K562 (cell line): ENCODE measurements around the gene GTF2H4. TPM values are rescaled to one million over a fixed set of nuclear protein-coding genes. Genes with fewer than 3 reads are reported as not detected.

ENCODE experiments used
- BDP1 ChIP-seq: IDR thresholded peaks from 3 replicates; pipeline ENCODE4 v1.6.1; 2011; ENCODE audit not compliant: insufficient read length, insufficient read depth
- BHLHE40 ChIP-seq: IDR thresholded peaks from 2 replicates; pipeline ENCODE4 v1.6.1; 2011; ENCODE audit warnings: low read length, improper control_type of control experiment
- FOSL1 ChIP-seq: fragments of 200-800 bp; sonication (Bioruptor generic); conservative IDR thresholded peaks from 2 replicates; pipeline ENCODE4 v1.6.1; 2016; ENCODE audit warnings: missing genetic modification characterization, missing compliant biosample characterization
- GTF2A2 ChIP-seq: IDR thresholded peaks from 2 replicates; pipeline ENCODE4 v1.6.1; 2016; ENCODE audit warnings: mild to moderate bottlenecking, missing genetic modification characterization, missing compliant biosample characterization
- HDGF ChIP-seq: fragments of 450-650 bp; IDR thresholded peaks from 2 replicates; pipeline ENCODE4 v1.6.1; 2016
- KLF1 ChIP-seq: fragments of 450-650 bp; IDR thresholded peaks from 2 replicates; pipeline ENCODE4 v1.6.1; 2016; ENCODE audit warnings: missing genetic modification characterization, missing compliant biosample characterization
- MEF2A ChIP-seq: IDR thresholded peaks from 2 replicates; pipeline ENCODE4 v1.6.1; 2011; ENCODE audit warnings: low read depth, mild to moderate bottlenecking, low read length, moderate library complexity; ENCODE audit not compliant: control insufficient read depth
- NFXL1 ChIP-seq: fragments of 450-650 bp; formaldehyde crosslinking; IDR thresholded peaks from 2 replicates; pipeline ENCODE4 v1.4.0; 2021; ENCODE audit warnings: mild to moderate bottlenecking
- NONO ChIP-seq, 2 experiments: fragments of 200-400 bp in 1 of 2; fragments of 450-650 bp in 1 of 2; formaldehyde crosslinking in 1 of 2; IDR thresholded peaks; 2 replicates each; pipeline ENCODE4 v1.6.1; 2017; ENCODE audit warnings: low read depth in 2 of 2, mild to moderate bottlenecking in 2 of 2, moderate library complexity in 2 of 2, low read length in 1 of 2
- NR2F6 ChIP-seq: fragments of 450-650 bp; formaldehyde crosslinking; IDR thresholded peaks from 2 replicates; pipeline ENCODE4 v1.4.0; 2020; ENCODE audit warnings: mild to moderate bottlenecking
- POLR3G ChIP-seq: IDR thresholded peaks from 2 replicates; pipeline ENCODE4 v1.6.1; 2011; ENCODE audit not compliant: insufficient read length, insufficient replicate concordance; ENCODE audit errors: extremely low read depth
- RNF2 ChIP-seq: sonication (generic); IDR thresholded peaks from 2 replicates; pipeline ENCODE4 v1.6.1; 2016
- SMAD1 ChIP-seq: fragments of 150-350 bp; IDR thresholded peaks from 2 replicates; pipeline ENCODE4 v1.6.1; 2014; ENCODE audit warnings: low read length, low read depth; ENCODE audit not compliant: partially characterized antibody
- STAT5B ChIP-seq: fragments of 250-450 bp; sonication (Bioruptor Pico); IDR thresholded peaks from 2 replicates; pipeline ENCODE4 v1.8.0; 2021; ENCODE audit warnings: mild to moderate bottlenecking, inconsistent platforms
- TCF3 ChIP-seq: sonication (generic); formaldehyde crosslinking; IDR thresholded peaks from 2 replicates; pipeline ENCODE4 v1.4.0; 2020; ENCODE audit warnings: mild to moderate bottlenecking, missing genetic modification reagents
- TSC22D4 ChIP-seq: fragments of 450-650 bp; IDR thresholded peaks from 2 replicates; pipeline ENCODE4 v1.6.1; 2016; ENCODE audit warnings: missing genetic modification characterization, missing biosample characterization, control low read depth
- ZFP30 ChIP-seq: fragments of 250-450 bp; sonication (Bioruptor Pico); IDR thresholded peaks from 2 replicates; pipeline ENCODE4 v1.8.0; 2022; ENCODE audit warnings: moderate library complexity, mild to moderate bottlenecking, inconsistent platforms, borderline replicate concordance
- polyA plus RNA-seq, 8 experiments: library from polyadenylated mRNA; depleted of rRNA in 4 of 8; stranded (reverse) in 5 of 8; unstranded in 3 of 8; fragments of >200 nt; fragmentation: Nextera tagmentation in 2 of 8; fragmentation: Illumina TruSeq in 1 of 8; extraction: Ambion mirVana in 2 of 8; extraction: Trizol in 1 of 8; gene quantifications; 2 replicates each; pipeline versions ENCODE4 v1.2.1 to v1.2.3, GENCODE V29; 2011 to 2014; ENCODE audit warnings: inconsistent platforms in 1 of 8, missing spikeins in 1 of 8
- total RNA-seq, 7 experiments: library from RNA; depleted of rRNA in 6 of 7; stranded (reverse); fragments of >200 nt in 6 of 7; fragmentation: Illumina TruSeq in 2 of 7; extraction: Trizol in 2 of 7; gene quantifications; 2 replicates each; pipeline versions ENCODE4 v1.2.1 to v1.2.3, GENCODE V29; 2011 to 2021; ENCODE audit warnings: low replicate concordance in 1 of 7
- TF ChIP-seq, protein P1 (sequence below): IDR thresholded peaks from 2 replicates; pipeline ENCODE4 v1.6.1; 2011; ENCODE audit not compliant: insufficient read length; ENCODE audit errors: extremely low read depth
- TF ChIP-seq, protein P2 (sequence below), 3 experiments: IDR thresholded peaks in 2 of 3; conservative IDR thresholded peaks in 1 of 3; 2 replicates each; pipeline ENCODE4 v1.5.1; 2011 to 2012; ENCODE audit warnings: low read length in 3 of 3, mild to moderate bottlenecking in 3 of 3, control low read depth in 2 of 3, improper control_type of control experiment in 1 of 3, inconsistent platforms in 1 of 3, low read depth in 1 of 3, mixed read lengths in 1 of 3, moderate library complexity in 1 of 3; ENCODE audit not compliant: insufficient read depth in 2 of 3
- TF ChIP-seq, protein P3 (sequence below): sonication (generic); formaldehyde crosslinking; IDR thresholded peaks from 2 replicates; pipeline ENCODE4 v1.8.0; 2022; ENCODE audit warnings: mild to moderate bottlenecking, missing genetic modification reagents
- TF ChIP-seq, protein P4 (sequence below): sonication (generic); formaldehyde crosslinking; IDR thresholded peaks from 2 replicates; pipeline ENCODE4 v1.8.0; 2023; ENCODE audit warnings: mild to moderate bottlenecking, missing genetic modification reagents

The GTF2H4 gene
- total and polyA plus RNA-seq, 9 of the 15 experiments (the other 6 are each of a cell fraction or from before 2014, with no cell fraction given), result 3.6 to 86.1 (median 39.6) TPM

DNA sequence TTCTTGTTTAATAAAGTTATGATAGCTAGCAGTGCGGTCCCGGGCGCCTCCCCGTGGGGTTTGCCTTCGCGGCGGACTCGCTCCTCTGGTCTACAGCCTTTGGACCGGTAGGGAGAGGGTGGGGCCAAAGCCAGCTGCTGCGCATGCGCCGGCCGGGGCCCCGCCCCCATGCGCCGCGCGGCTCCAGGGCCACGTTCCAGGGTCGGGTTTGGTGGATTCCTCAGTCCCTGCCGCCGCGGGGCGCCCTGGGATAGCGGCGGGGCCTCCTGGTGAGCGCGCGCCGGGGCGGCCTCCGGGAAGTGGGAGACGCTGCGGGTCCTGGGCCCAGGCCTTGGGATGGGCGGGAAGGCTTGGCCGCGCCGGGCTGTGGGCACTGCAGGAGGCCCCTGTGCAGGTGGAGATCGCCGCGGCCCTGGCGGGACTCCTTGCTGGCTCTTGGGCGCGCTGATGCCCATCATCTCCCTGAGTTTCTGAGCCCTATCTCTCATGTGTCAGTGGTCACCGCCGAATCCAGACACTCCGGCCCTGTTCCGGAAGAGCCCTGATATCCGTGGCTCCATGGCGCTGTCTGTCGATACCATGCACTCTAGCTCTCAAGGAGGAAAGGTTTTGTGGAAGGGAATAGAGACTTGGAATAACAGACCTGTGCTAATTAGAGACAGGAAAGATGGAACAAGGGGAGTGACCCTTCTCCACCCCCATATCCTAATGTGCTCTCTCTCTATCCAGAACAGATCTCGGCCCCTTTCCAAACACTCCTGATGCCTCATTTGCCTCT is 6.3 kb downstream of the GTF2H4 start, which contains the start of gene VARS2 (continued):
- TF ChIP-seq MEF2A (no peak), GTF2A2 (no peak), ZFP30 (no peak), KLF1 (tag) (peak; percentile 66; the same call in 1 of the 2 replicates), NFXL1 (CRISPR knock-in tag) (no peak), STAT5B (CRISPR knock-in tag) (no peak), BHLHE40 (peak; percentile 40; the same call in 1 of the 2 replicates), NR2F6 (CRISPR knock-in tag) (no peak), SMAD1 (no peak), POLR3G (no peak), TSC22D4 (tag) (no peak), TCF3 (CRISPR knock-in tag) (peak; percentile 0), RNF2 (no peak; the same call in 1 of the 2 replicates), FOSL1 (tag) (0 out of 2 replicates have a peak, but pooled peaks have one; percentile 17), HDGF (no peak), BDP1 (no peak), NONO (IDR thresholded peaks at IDR 0.05; ENCODE audit: low read depth in 2 of 2, low read length in 1 of 2) (peak in 1 of 2 experiments; percentile 59; a peak in 2 of 4 replicates)
- TF ChIP-seq, protein P1, sequence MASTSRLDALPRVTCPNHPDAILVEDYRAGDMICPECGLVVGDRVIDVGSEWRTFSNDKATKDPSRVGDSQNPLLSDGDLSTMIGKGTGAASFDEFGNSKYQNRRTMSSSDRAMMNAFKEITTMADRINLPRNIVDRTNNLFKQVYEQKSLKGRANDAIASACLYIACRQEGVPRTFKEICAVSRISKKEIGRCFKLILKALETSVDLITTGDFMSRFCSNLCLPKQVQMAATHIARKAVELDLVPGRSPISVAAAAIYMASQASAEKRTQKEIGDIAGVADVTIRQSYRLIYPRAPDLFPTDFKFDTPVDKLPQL, result no peak
- TF ChIP-seq, protein P2, sequence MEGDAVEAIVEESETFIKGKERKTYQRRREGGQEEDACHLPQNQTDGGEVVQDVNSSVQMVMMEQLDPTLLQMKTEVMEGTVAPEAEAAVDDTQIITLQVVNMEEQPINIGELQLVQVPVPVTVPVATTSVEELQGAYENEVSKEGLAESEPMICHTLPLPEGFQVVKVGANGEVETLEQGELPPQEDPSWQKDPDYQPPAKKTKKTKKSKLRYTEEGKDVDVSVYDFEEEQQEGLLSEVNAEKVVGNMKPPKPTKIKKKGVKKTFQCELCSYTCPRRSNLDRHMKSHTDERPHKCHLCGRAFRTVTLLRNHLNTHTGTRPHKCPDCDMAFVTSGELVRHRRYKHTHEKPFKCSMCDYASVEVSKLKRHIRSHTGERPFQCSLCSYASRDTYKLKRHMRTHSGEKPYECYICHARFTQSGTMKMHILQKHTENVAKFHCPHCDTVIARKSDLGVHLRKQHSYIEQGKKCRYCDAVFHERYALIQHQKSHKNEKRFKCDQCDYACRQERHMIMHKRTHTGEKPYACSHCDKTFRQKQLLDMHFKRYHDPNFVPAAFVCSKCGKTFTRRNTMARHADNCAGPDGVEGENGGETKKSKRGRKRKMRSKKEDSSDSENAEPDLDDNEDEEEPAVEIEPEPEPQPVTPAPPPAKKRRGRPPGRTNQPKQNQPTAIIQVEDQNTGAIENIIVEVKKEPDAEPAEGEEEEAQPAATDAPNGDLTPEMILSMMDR (IDR thresholded peaks at IDR 0.05 in 2 of 3, conservative IDR thresholded peaks at IDR 0.05 in 1 of 3; ENCODE audit: insufficient read depth in 2 of 3, low read depth in 1 of 3, low read length in 3 of 3), result peak; percentile 58 to 68 (median 59); a peak in 5 of 6 replicates
- TF ChIP-seq, protein P3, sequence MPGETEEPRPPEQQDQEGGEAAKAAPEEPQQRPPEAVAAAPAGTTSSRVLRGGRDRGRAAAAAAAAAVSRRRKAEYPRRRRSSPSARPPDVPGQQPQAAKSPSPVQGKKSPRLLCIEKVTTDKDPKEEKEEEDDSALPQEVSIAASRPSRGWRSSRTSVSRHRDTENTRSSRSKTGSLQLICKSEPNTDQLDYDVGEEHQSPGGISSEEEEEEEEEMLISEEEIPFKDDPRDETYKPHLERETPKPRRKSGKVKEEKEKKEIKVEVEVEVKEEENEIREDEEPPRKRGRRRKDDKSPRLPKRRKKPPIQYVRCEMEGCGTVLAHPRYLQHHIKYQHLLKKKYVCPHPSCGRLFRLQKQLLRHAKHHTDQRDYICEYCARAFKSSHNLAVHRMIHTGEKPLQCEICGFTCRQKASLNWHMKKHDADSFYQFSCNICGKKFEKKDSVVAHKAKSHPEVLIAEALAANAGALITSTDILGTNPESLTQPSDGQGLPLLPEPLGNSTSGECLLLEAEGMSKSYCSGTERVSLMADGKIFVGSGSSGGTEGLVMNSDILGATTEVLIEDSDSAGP, result no peak
- TF ChIP-seq, protein P4, sequence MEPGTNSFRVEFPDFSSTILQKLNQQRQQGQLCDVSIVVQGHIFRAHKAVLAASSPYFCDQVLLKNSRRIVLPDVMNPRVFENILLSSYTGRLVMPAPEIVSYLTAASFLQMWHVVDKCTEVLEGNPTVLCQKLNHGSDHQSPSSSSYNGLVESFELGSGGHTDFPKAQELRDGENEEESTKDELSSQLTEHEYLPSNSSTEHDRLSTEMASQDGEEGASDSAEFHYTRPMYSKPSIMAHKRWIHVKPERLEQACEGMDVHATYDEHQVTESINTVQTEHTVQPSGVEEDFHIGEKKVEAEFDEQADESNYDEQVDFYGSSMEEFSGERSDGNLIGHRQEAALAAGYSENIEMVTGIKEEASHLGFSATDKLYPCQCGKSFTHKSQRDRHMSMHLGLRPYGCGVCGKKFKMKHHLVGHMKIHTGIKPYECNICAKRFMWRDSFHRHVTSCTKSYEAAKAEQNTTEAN (CRISPR knock-in tag), result no peak
